Adipocyte (in vitro differentiated cells): ENCODE data around the gene HES2.
"Not testable (repeated sequence)": the region's sequence is repeated elsewhere in the genome, so short reads cannot be mapped to it uniquely, and the experiment has no call there.

ENCODE experiments used
- DNase-seq: peaks from one replicate; pipeline ENCODE4 v3.0.0-alpha.2; 2015; ENCODE audit warnings: low read depth
- H3K27me3 ChIP-seq: replicated peaks from 2 replicates; pipeline ENCODE4 v1.7.0; 2013; ENCODE audit warnings: mild to moderate bottlenecking, low read length, moderate library complexity; ENCODE audit not compliant: control insufficient read depth, insufficient read depth
- H3K36me3 ChIP-seq: 2 replicates; pipeline ENCODE4 v1.7.0; 2013; ENCODE audit warnings: low read length, mild to moderate bottlenecking, moderate library complexity; ENCODE audit not compliant: control insufficient read depth, insufficient read depth, severe bottlenecking
- H3K4me1 ChIP-seq: 2 replicates; pipeline ENCODE4 v1.7.0; 2013; ENCODE audit warnings: mild to moderate bottlenecking, low read length, moderate library complexity; ENCODE audit not compliant: control insufficient read depth, insufficient read depth
- H3K4me3 ChIP-seq: 2 replicates; pipeline ENCODE4 v1.7.0; 2013; ENCODE audit warnings: mild to moderate bottlenecking, low read length, moderate library complexity
- H3K9ac ChIP-seq: 2 replicates; pipeline ENCODE4 v1.7.0; 2013; ENCODE audit warnings: mild to moderate bottlenecking, low read length, moderate library complexity
- H3K9me3 ChIP-seq: 2 replicates; pipeline ENCODE4 v1.7.0; 2013; ENCODE audit warnings: mild to moderate bottlenecking, low read length, moderate library complexity; ENCODE audit not compliant: control insufficient read depth

Gene HES2

GRCh38 chr1:6450943-6451373 is 31.2 kb upstream of the HES2 start:
- H3K4me3 ChIP-seq, result no peak overlapping the region
- peaks cover 38% of the 10 kb centered on the region for H3K27me3 ChIP-seq

GRCh38 chr1:6450486-6450885 is 30.8 kb upstream of the HES2 start:
- not testable (repeated sequence) for H3K36me3 ChIP-seq, H3K9ac ChIP-seq, H3K9me3 ChIP-seq, DNase-seq, H3K4me1 ChIP-seq, H3K4me3 ChIP-seq
- peaks cover 38% of the 10 kb centered on the region for H3K27me3 ChIP-seq

More at GRCh38 chr1:6450943-6451373, 31.2 kb upstream of the HES2 start:
- Histone ChIP-seq H3K9me3 (no peaks in the 10 kb centered on the region), H3K4me1 (no peaks in the 10 kb centered on the region), H3K9ac (no peak overlapping the region), H3K36me3 (no peaks in the 10 kb centered on the region)
- DNase-seq, result no peak

GRCh38 chr1:6450005-6450450 is 30.3 kb upstream of the HES2 start:
- Histone ChIP-seq H3K4me1 (no peaks in the 10 kb centered on the region), H3K4me3 (no peak overlapping the region), H3K9ac (no peak overlapping the region), H3K36me3 (no peaks in the 10 kb centered on the region), H3K9me3 (no peaks in the 10 kb centered on the region), H3K27me3 (peaks cover 39% of the 10 kb centered on the region)
- no peak for DNase-seq

DNA sequence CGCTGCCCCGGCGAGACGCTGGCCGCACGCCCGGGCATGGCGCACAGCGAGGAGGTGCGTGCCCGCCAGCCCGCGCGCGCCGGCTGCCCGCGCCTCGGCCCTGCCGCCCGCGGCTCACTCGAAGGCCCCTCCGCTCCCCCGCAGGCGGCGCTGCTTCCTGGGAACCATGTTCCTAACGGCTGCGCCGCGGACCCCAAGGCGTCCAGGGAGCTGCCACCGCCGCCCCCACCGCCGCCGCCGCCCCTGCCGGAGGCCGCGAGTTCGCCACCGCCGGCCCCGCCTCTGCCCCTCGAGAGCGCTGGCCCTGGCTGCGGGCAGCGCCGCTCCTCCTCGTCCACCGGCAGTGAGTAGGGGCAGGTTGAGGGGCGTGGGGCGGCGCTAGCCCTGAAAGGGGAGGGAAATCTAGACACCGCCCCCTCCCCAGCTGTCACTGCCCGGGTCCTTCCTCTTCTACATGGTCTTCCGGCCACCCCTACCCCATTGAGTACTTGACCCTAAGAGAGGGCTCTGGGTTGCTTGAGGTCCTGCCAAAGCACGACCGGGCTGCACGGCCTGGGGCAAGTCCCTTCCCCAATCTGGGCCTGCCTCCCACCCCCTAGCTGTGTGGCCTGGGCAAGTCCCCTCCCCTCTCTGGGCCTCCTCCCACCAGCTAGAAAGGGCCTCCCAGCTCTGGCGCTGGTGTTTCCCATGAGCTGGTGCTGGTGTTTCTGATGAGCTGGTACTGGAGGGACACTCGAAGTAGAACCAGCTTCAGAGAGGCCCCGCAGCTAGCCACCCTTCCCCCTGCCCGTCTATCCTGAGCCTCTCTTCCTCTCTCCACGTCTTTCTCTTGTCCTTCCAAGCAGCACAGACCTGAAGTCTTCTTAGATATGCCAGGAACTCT is 29.3 kb upstream of the HES2 start:
- H3K4me3 ChIP-seq, result no peak overlapping the region

DNA sequence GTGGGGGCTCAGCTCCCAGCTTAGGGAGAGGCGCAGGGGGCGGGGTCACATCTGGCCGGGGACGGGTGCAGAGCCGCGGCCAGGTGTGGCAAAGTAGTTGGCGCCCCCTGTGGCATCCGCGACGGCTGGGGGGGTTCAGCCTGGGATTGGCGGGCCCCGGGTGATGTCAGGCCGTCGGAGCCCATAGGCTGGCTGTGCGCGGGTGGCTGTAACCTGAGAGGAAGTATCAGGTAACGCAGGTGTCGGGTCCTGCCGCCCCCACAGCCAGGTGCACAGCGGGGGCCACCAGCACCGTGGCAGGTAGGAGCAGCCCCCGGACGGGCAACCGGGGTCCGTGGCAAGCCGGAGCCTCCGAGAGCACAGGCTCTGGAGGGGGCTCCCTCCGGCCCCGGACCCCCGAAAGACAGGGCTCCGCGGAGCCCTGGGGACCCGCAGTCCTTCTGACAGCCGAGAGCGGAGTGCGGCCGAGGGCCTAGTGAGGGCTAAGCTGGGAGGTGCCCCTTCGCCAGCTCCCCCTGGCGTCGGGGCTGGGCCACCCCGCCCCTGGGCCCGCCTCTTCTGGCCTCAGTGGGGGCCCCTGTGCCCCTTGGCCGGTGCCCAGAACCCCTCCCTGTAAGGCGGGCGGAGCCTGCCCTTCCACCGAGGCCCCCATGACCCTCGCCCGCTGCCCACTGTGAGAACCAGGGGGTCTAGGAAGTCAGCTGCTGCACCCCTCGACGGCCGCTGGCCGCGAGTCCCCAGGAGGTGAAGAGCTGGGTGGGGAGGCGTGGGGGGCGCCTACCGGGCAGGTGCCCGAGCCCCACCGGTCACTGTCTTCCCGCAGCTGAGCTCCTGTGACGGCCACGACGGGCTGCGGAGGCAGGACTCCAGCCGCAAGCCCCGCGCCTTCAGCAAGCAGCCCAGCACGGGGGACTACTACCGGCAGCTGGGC is 28.4 kb upstream of the HES2 start:
- DNase-seq, result no peak
- no peaks in the 10 kb centered on the region for H3K36me3 ChIP-seq
- H3K4me1 ChIP-seq, result no peaks in the 10 kb centered on the region
- H3K9me3 ChIP-seq, result no peaks in the 10 kb centered on the region
- H3K4me3 ChIP-seq, result no peak overlapping the region
- H3K9ac ChIP-seq, result no peak overlapping the region
- peaks cover 46% of the 10 kb centered on the region for H3K27me3 ChIP-seq

More for the DNA sequence above, 29.3 kb upstream of the HES2 start:
- Histone ChIP-seq H3K27me3 (peaks cover 46% of the 10 kb centered on the region), H3K36me3 (no peaks in the 10 kb centered on the region), H3K4me1 (no peaks in the 10 kb centered on the region), H3K9ac (no peak overlapping the region), H3K9me3 (no peaks in the 10 kb centered on the region)
- peak; percentile 61 for DNase-seq

DNA sequence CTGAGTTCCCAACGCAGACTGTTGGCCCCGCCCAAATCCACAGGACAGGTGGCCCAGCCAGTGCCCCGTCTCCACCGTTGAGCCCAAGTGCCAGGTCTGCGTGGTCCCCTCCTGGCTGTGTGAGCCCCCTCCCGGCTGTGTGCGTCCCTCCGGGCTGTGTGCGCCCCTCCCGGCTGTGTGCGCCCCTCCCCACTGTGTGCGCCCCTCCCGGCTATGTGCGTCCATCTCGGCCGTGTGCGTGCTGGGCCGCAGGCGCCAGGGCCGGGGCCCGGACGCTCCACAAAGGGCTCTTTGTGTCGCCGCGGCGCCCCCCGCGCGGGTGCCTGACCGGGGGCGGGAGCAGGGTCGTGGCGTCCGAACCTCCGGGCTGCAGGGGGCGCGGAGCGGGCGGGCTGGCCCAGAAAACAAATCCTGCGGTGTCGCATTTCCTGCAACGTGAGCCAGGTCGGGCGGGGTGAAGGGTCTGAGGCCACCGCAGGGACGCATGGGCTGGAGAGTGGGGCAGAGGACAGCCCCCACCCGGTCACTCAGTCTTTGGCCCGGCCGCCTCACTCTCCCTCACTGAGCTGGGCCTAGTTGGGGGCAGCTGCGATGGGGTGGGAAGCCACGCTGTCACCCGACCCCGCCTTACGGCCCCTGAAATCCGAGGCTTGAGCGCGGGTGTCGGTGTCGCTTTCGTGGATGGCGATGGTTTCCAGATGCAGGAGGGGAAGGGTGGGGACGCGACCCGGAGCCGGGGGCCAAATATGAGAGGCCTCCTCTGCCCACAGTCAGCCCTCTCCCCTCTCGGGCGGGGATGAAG is 27.5 kb upstream of the HES2 start:
- Histone ChIP-seq H3K4me1 (no peaks in the 10 kb centered on the region), H3K36me3 (no peaks in the 10 kb centered on the region), H3K4me3 (no peak overlapping the region), H3K9ac (no peak overlapping the region), H3K27me3 (peaks cover 40% of the 10 kb centered on the region), H3K9me3 (no peaks in the 10 kb centered on the region)
- DNase-seq, result no peak

DNA sequence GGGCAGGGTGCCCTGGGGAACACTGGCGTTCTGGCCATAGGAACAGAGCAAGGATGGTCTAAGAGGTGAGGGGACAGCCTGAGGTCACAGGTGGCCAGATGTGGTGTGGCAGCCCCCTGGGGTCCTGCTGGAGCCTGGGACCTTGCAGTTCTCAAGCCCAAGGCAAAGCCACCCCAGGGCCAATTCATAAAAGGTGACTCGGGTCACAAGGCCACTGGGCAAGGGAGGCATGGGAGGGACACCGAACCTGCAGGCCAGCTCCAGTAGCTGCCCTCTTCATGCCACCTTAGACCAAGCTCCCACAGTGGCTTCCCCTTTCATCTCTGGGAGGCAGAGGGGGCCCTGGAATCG is 26.9 kb upstream of the HES2 start:
- Histone ChIP-seq H3K36me3 (no peaks in the 10 kb centered on the region), H3K27me3 (peaks cover 40% of the 10 kb centered on the region), H3K4me1 (no peaks in the 10 kb centered on the region), H3K9ac (no peak overlapping the region), H3K4me3 (no peak overlapping the region), H3K9me3 (no peaks in the 10 kb centered on the region)
- no peak for DNase-seq

DNA sequence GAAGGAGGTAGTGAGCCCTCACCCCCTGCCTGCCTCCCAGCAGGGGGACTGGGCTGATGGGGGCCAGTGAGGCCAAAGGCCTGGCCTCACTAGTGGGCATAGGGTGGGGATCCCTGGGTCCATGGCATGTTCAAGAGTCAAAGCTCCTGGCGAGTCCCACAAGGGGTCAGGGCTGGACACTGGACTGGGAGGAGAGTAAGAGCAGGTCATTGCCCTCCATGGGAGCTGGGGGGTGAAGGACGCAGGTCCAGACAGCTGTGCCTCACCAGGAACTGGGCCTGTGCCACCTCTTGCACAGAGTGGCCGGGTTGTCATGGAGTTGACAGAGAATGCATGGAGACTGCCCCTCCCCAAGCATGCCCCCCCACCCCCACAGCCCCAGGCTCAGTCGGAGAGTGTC is 26.2 kb upstream of the HES2 start:
- peaks cover 40% of the 10 kb centered on the region for H3K27me3 ChIP-seq
- not testable (repeated sequence) for H3K9me3 ChIP-seq, H3K4me3 ChIP-seq, H3K36me3 ChIP-seq, H3K9ac ChIP-seq, DNase-seq, H3K4me1 ChIP-seq

- no peaks in the 10 kb centered on the region for H3K4me1 ChIP-seq
- no peaks in the 10 kb centered on the region for H3K36me3 ChIP-seq
- peak; percentile 54 for DNase-seq
- no peaks in the 10 kb centered on the region for H3K9me3 ChIP-seq
- H3K4me3 ChIP-seq, result no peak overlapping the region
- H3K27me3 ChIP-seq, result peaks cover 35% of the 10 kb centered on the region
- H3K9ac ChIP-seq, result no peak overlapping the region
Measured at GRCh38 chr1:6445062-6445763, 25.5 kb upstream of the HES2 start.

- Histone ChIP-seq H3K4me3 (no peak overlapping the region), H3K36me3 (no peaks in the 10 kb centered on the region), H3K27me3 (peaks cover 28% of the 10 kb centered on the region), H3K4me1 (no peaks in the 10 kb centered on the region), H3K9me3 (no peaks in the 10 kb centered on the region), H3K9ac (no peak overlapping the region)
- no peak for DNase-seq
Measured at GRCh38 chr1:6444377-6444776, 24.7 kb upstream of the HES2 start.
